PC-9 (cell line): Measurements from ENCODE around the gene CAPN10. TPM values are rescaled to one million over a fixed set of nuclear protein-coding genes. Genes with fewer than 3 reads are reported as not detected.

ENCODE experiments used
- BruUV-seq: library from RNA; stranded (reverse); fragments of 400-500 nt; replicated peaks from 2 replicates; lab custom pipeline; 2021; lab: Mats Ljungman, UMichigan
- CTCF ChIA-PET: fragments of 300-600 bp; sonication (Branson Sonifier 250); formaldehyde crosslinking; loops from one replicate; lab custom pipeline; 2022; ENCODE audit warnings: antibody characterized with exemption; lab: Charles Lee
- POLR2A ChIA-PET: fragments of 300-600 bp; sonication (Branson Sonifier 250); formaldehyde crosslinking; loops from one replicate; lab custom pipeline; 2022; ENCODE audit warnings: antibody characterized with exemption; ENCODE audit not compliant: unreplicated experiment; lab: Charles Lee
- DNase-seq, 2 experiments: peaks; one replicate each; pipeline versions ENCODE4 v3.0.0 to v3.0.0-alpha.2; 2015 to 2022; ENCODE audit warnings: mixed read lengths in 1 of 2
- H2AFZ ChIP-seq: fragments of 200-600 bp; sonication (generic); 2 replicates; pipeline ENCODE4 v1.8.1; 2017; ENCODE audit warnings: antibody characterized with exemption
- H3F3A ChIP-seq: fragments of 200-600 bp; sonication (generic); 2 replicates; pipeline ENCODE4 v1.8.1; 2017; ENCODE audit warnings: antibody characterized with exemption, mild to moderate bottlenecking, low read depth; ENCODE audit not compliant: insufficient read depth
- H3K27ac ChIP-seq: fragments of 200-600 bp; sonication (generic); 2 replicates; pipeline ENCODE4 v1.6.1; 2016; ENCODE audit warnings: mixed run types
- H3K27me3 ChIP-seq: fragments of 200-600 bp; sonication (generic); 2 replicates; pipeline ENCODE4 v1.6.1; 2016; ENCODE audit warnings: low read depth, mixed run types; ENCODE audit not compliant: insufficient read depth
- H3K36me3 ChIP-seq: fragments of 200-600 bp; sonication (generic); 2 replicates; pipeline ENCODE4 v1.6.1; 2016; ENCODE audit warnings: low read depth, mixed run types
- H3K4me1 ChIP-seq: fragments of 200-600 bp; sonication (generic); replicated peaks from 2 replicates; pipeline ENCODE4 v1.6.1; 2016; ENCODE audit warnings: mixed run types; ENCODE audit not compliant: insufficient read depth
- H3K4me2 ChIP-seq: fragments of 200-600 bp; sonication (generic); 2 replicates; pipeline ENCODE4 v1.6.1; 2017; ENCODE audit warnings: mixed run types
- H3K4me3 ChIP-seq: fragments of 200-600 bp; sonication (generic); 2 replicates; pipeline ENCODE4 v1.6.1; 2016; ENCODE audit warnings: mixed run types
- H3K79me2 ChIP-seq: fragments of 200-600 bp; sonication (generic); 2 replicates; pipeline ENCODE4 v1.6.1; 2017; ENCODE audit warnings: low read depth, mixed run types
- H3K9me2 ChIP-seq: fragments of 200-600 bp; sonication (generic); 2 replicates; pipeline ENCODE4 v1.8.1; 2017; ENCODE audit warnings: mild to moderate bottlenecking; ENCODE audit not compliant: insufficient read depth
- H3K9me3 ChIP-seq: fragments of 200-600 bp; sonication (generic); 2 replicates; pipeline ENCODE4 v1.8.1; 2016; ENCODE audit warnings: low read depth; ENCODE audit not compliant: insufficient read depth
- H4K20me1 ChIP-seq: fragments of 200-600 bp; sonication (generic); 2 replicates; pipeline ENCODE4 v1.8.1; 2017; ENCODE audit not compliant: insufficient read depth
- CTCF ChIP-seq: fragments of 200-600 bp; sonication (generic); conservative IDR thresholded peaks from 2 replicates; pipeline ENCODE4 v1.6.1; 2017; ENCODE audit warnings: mixed run types, antibody characterized with exemption, mild to moderate bottlenecking, moderate library complexity
- EZH2 ChIP-seq: fragments of 200-600 bp; sonication (generic); IDR thresholded peaks from 2 replicates; pipeline ENCODE4 v1.8.0; 2017; ENCODE audit warnings: antibody characterized with exemption, low read depth
- intact Hi-C: fragments of 100-400 bp; cut with micrococcal nuclease; formaldehyde crosslinking; loops from one replicate; pipeline ENCODE4 v1.10.0; 2022; ENCODE audit not compliant: unreplicated experiment
- total RNA-seq: library from RNA; stranded (reverse); gene quantifications from 2 replicates; pipeline ENCODE4 v1.2.3, GENCODE V29; 2021

Gene CAPN10
- total RNA-seq, 1 experiment from 2014 or later: 49.8 TPM

- H3F3A ChIP-seq: no peaks in the 10 kb centered on the region
- intact Hi-C loops: no loop called here
Observed at GRCh38 chr2:240600451-240600961, 14.0 kb downstream of the CAPN10 start.

GRCh38 chr2:240601061-240601830, 14.7 kb downstream of the CAPN10 start:
- Histone ChIP-seq H3K4me1 (no peaks in the 10 kb centered on the region), H3K79me2 (no peaks in the 10 kb centered on the region), H4K20me1 (peaks cover 1% of the 10 kb centered on the region; the same call in 1 of the 2 replicates), H3F3A (no peaks in the 10 kb centered on the region), H3K27me3 (no peaks in the 10 kb centered on the region), H3K9me3 (no peaks in the 10 kb centered on the region), H2AFZ (no peak overlapping the region), H3K9me2 (no peaks in the 10 kb centered on the region), H3K36me3 (0 out of 2 replicates have a peak, but pooled peaks cover 4% of the 10 kb centered on the region), H3K4me3 (no peak overlapping the region), H3K27ac (no peak overlapping the region), H3K4me2 (no peak overlapping the region)
- ChIA-PET POLR2A (no interaction called here), CTCF (no interaction called here)
- DNase-seq: no peak
- intact Hi-C loops: no loop called here
- no TSS peak for BruUV-seq
- TF ChIP-seq EZH2: no peak
- no peak for TF ChIP-seq CTCF

More at GRCh38 chr2:240600451-240600961, 14.0 kb downstream of the CAPN10 start:
- Histone ChIP-seq H3K79me2 (no peaks in the 10 kb centered on the region), H4K20me1 (peaks cover 8% of the 10 kb centered on the region), H3K4me2 (no peak overlapping the region), H3K9me2 (no peaks in the 10 kb centered on the region), H3K36me3 (0 out of 2 replicates have a peak, but pooled peaks cover 4% of the 10 kb centered on the region), H3K4me3 (no peak overlapping the region), H3K9me3 (no peaks in the 10 kb centered on the region), H3K27ac (no peak overlapping the region), H3K27me3 (no peaks in the 10 kb centered on the region), H3K4me1 (no peaks in the 10 kb centered on the region), H2AFZ (no peak overlapping the region)
- DNase-seq: no peak
- ChIA-PET POLR2A (no interaction called here), CTCF (no interaction called here)
- TF ChIP-seq EZH2 (no peak), CTCF (no peak)
- no TSS peak for BruUV-seq

- Histone ChIP-seq H3K36me3 (0 out of 2 replicates have a peak, but pooled peaks cover 4% of the 10 kb centered on the region), H3K27me3 (no peaks in the 10 kb centered on the region), H3K9me3 (no peaks in the 10 kb centered on the region), H3K79me2 (no peaks in the 10 kb centered on the region), H3K9me2 (no peaks in the 10 kb centered on the region), H3F3A (no peaks in the 10 kb centered on the region), H3K4me1 (no peaks in the 10 kb centered on the region), H3K4me2 (no peak overlapping the region), H3K27ac (no peak overlapping the region), H3K4me3 (no peak overlapping the region), H2AFZ (no peak overlapping the region), H4K20me1 (no peaks in the 10 kb centered on the region)
- CTCF ChIA-PET: no interaction called here
- POLR2A ChIA-PET: no interaction called here
- no TSS peak for BruUV-seq
- intact Hi-C loops: no loop called here
- TF ChIP-seq CTCF: no peak
- TF ChIP-seq EZH2: no peak
- no peak for DNase-seq
Observed at GRCh38 chr2:240601831-240602160, 15.3 kb downstream of the CAPN10 start.
